ENCODE measurements around the gene RUNDC3A. TPM values are rescaled to one million over a fixed set of nuclear protein-coding genes. Genes with fewer than 3 reads are reported as not detected.
A peak's percentile ranks its signal among the peaks of the same experiment; 100 is the strongest.

The RUNDC3A gene
- 1 to 10 TPM in 3 of 4 donors, under 1 TPM in 1; 0.89 to 4.1 (median 2.1) TPM for total RNA-seq

- TF ChIP-seq CTCF (IDR thresholded peaks at IDR 0.05) (no peak), POLR2A (IDR thresholded peaks at IDR 0.05) (no peak)
- Histone ChIP-seq H3K4me1 (peaks cover 22 to 36% of the 10 kb centered on the region in 2 donors), H3K9me3 (no peaks in the 10 kb centered on the region), H3K27me3 (no peaks in the 10 kb centered on the region), H3K36me3 (no peaks in the 10 kb centered on the region), H3K27ac (peak within 1 kb of the TSS; percentile 36 to 74 (median 47)), H3K4me3 (replicated peaks in 1 of 3) (peak within 1 kb of the TSS in 1 of 3 donors; percentile 41)
- intact Hi-C loops (cut with DNase I): loop anchor here (5.0 kb wide), 1 partner anchor 199 kb away; no protein-coding TSS in a partner anchor
- WGBS, 2 donors: 0 to 1% methylated on average over 7 to 18 of the region's 39 CpGs
- DNase-seq: peak; percentile 87
Measured at GRCh38 chr17:44308320-44308818, at the start of gene RUNDC3A. Gene RUNDC3A, plus strand, starts transcription at chr17:44308601. Its CDS starts 232 bp downstream, at chr17:44308833.

GRCh38 chr17:44258811-44259351, 49.5 kb upstream of the RUNDC3A start:
- 71 to 76% methylated on average over 14 to 15 of the region's 17 CpGs for WGBS, 2 donors
- no peaks in the 10 kb centered on the region for H3K27me3 ChIP-seq
- H3K4me1 ChIP-seq: peaks cover 0 to 3% of the 10 kb centered on the region in 2 donors
- DNase-seq: peak; percentile 37 to 59
- TF ChIP-seq POLR2A (IDR thresholded peaks at IDR 0.05) (no peak), CTCF (IDR thresholded peaks at IDR 0.05) (no peak)
- no peak overlapping the region for H3K4me3 ChIP-seq (replicated peaks in 1 of 3)
- no peaks in the 10 kb centered on the region for H3K9me3 ChIP-seq
- H3K27ac ChIP-seq: peak overlapping the region in 1 of 3 donors; percentile 41
- H3K36me3 ChIP-seq: no peaks in the 10 kb centered on the region
- intact Hi-C loops (cut with DNase I): no loop called here

- Histone ChIP-seq H3K9me3 (no peaks in the 10 kb centered on the region), H3K36me3 (no peaks in the 10 kb centered on the region), H3K27ac (no peak overlapping the region), H3K27me3 (no peaks in the 10 kb centered on the region), H3K4me3 (replicated peaks in 1 of 3) (no peak overlapping the region), H3K4me1 (peaks cover 0 to 3% of the 10 kb centered on the region in 2 donors)
- DNase-seq: no peak
- TF ChIP-seq CTCF (IDR thresholded peaks at IDR 0.05) (no peak), POLR2A (IDR thresholded peaks at IDR 0.05) (no peak)
- intact Hi-C loops (cut with DNase I): no loop called here
- WGBS, 2 donors: 95 to 96% methylated on average over 2 to 6 of the region's 6 CpGs
Measured at GRCh38 chr17:44260296-44260695, 48.1 kb upstream of the RUNDC3A start.

GRCh38 chr17:44262654-44263225, 45.7 kb upstream of the RUNDC3A start:
- intact Hi-C loops (cut with DNase I): no loop called here
- Histone ChIP-seq H3K4me1 (peaks cover 0 to 3% of the 10 kb centered on the region in 2 donors), H3K9me3 (no peaks in the 10 kb centered on the region), H3K27me3 (no peaks in the 10 kb centered on the region), H3K4me3 (replicated peaks in 1 of 3) (no peak overlapping the region), H3K36me3 (no peaks in the 10 kb centered on the region), H3K27ac (no peak overlapping the region)
- TF ChIP-seq POLR2A (IDR thresholded peaks at IDR 0.05) (no peak), CTCF (IDR thresholded peaks at IDR 0.05) (no peak)
- no peak for DNase-seq
- 72 to 74% methylated on average over 11 of the region's 11 CpGs for WGBS, 2 donors

- TF ChIP-seq POLR2A (IDR thresholded peaks at IDR 0.05): no peak
- no peak for TF ChIP-seq CTCF (IDR thresholded peaks at IDR 0.05)
- intact Hi-C loops (cut with DNase I): no loop called here
- Histone ChIP-seq H3K4me3 (replicated peaks in 1 of 3) (no peak overlapping the region), H3K27ac (no peak overlapping the region), H3K9me3 (no peaks in the 10 kb centered on the region), H3K36me3 (no peaks in the 10 kb centered on the region), H3K4me1 (peaks cover 0 to 3% of the 10 kb centered on the region in 2 donors), H3K27me3 (no peaks in the 10 kb centered on the region)
- DNase-seq: no peak
- WGBS, 2 donors: 91 to 93% methylated on average over 7 of the region's 7 CpGs
Measured at GRCh38 chr17:44263345-44263902, 45.0 kb upstream of the RUNDC3A start.

Data from thyroid gland (tissue), 4 donors.